Measurements from ENCODE around the gene PTPRA.

- TF ChIP-seq CREB1 (IDR thresholded peaks at IDR 0.05) (no peak), CTCF (IDR thresholded peaks at IDR 0.05; ENCODE audit: control extremely low read depth in 1 of 3, insufficient read depth in 1 of 3, low read depth in 1 of 3, low read length in 3 of 3) (no peak), USF2 (IDR thresholded peaks at IDR 0.05; ENCODE audit: low read length) (no peak), YY1 (IDR thresholded peaks at IDR 0.05; ENCODE audit: low read depth, low read length) (no peak), EP300 (IDR thresholded peaks at IDR 0.05; ENCODE audit: borderline replicate concordance in 1 of 2, low read depth in 2 of 2, low read length in 2 of 2) (no peak), SP2 (IDR thresholded peaks at IDR 0.05; ENCODE audit: low read length) (no peak), EZH2 (IDR thresholded peaks at IDR 0.05; ENCODE audit: low read depth, low read length, severe bottlenecking) (no peak), POLR2A (IDR thresholded peaks at IDR 0.05; ENCODE audit: control extremely low read depth in 1 of 2, low read depth in 2 of 2, low read length in 2 of 2) (no peak), POLR2AphosphoS5 (IDR thresholded peaks at IDR 0.05; ENCODE audit: low read depth, low read length) (no peak)
Measured at GRCh38 chr20:2894221-2894620, 20.9 kb downstream of the PTPRA start.
